SIG-M5 treated with dmso at 0.1 percent for 504 hours (cell line): ENCODE data around the gene GTF2F1.
"Not testable (repeated sequence)": the region's sequence is repeated elsewhere in the genome, so short reads cannot be mapped to it uniquely, and the experiment has no call there.

Source experiments
- DNase-seq: peaks from one replicate; lab custom pipeline; 2025; ENCODE audit not compliant: unreplicated experiment; lab: John Stamatoyannopoulos, UW

GTF2F1 gene

DNA sequence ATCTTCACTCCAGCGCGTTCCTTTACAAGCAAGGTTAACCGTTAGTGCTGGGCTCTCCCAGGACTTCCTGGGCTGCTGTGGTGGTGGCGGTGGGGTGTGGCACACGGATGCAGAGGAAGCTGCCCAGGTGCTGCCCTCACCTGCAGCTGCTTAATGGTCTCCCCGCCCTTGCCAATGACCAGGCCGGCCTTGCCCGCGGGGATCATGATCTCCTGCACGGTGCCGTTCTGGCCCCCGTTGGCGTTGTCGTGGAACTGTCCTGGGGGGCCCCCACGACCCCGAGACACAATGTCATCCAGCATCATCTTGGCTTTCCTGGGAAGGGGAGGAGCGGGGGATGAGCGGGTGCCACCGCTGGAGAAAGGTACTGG is 25.6 kb upstream of the GTF2F1 start:
- DNase-seq: no peak

DNA sequence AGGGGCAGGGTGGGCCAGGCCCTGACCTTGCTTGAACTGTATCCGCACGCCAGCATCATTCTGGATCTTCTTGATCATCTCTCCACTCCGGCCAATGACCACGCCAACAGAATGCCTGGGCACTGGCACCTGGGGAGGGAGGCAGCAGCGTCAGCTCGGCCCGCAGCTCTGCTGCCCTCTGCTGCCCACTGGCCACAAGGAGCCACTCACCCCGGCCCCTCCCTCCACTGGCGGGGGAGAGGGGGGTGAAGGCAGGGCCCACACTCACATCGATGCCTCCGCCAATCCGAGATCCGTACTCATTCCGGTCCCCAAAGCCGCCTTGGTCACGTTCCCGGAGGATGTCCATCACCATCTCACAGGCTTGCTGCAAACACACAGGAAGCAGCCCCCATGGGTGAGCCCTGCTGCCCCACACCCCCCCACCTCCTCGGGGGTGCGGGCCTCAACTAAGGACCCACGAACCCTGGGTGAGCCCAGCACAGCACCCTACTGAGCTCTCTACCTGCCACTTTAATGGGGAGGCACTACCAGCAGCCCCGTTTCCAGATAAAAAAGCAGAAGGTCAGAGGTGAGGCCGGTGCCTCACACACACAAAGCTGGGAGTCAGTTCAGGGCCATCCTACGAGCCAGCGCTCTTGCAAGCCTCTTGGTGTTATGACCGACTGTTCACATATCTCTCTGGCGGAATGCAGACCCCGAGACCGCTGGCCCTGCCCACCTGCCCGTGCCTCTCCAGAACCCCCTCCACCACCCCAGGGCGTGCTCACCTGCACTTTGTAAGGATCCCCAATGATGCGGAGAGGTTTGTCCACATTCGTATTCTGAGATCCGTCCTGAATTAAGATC is 25.0 kb upstream of the GTF2F1 start:
- no peak for DNase-seq

DNA sequence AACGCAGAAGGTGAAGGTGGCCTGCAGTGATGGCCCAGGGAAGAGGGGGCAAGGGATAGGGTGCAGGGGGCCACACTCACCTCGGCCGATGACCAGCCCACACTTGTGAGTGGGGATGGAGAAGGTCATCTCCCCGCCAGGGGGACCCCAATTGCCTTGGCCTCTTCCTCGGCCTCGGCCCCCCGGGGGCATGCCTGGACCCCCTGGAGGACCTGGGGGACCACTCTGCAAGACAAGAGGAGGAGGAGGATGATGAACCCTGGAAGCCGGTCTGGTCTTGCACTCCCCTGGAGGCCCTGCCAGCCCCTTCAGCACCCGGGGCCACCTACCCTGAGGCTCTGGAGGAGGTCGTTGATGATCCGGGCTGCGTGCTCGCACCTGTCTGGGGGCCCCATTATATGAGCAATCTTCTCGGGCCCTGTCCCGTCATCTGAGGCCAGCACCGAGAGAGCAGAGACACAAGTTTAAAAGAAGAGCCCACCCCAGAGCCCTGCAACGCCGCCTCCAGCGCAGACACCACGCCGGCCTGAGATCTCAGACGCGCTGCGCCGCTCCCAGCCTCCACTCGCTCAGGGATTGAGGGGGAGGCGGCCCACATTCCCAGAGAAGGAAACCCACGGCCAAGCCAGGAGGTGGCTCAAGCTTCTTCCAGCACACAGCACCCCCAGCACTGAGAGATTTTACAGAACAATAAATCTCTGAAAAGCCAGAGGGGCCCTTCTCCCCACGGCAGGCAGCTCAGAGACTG is 23.9 kb upstream of the GTF2F1 start:
- DNase-seq: no peak

DNA sequence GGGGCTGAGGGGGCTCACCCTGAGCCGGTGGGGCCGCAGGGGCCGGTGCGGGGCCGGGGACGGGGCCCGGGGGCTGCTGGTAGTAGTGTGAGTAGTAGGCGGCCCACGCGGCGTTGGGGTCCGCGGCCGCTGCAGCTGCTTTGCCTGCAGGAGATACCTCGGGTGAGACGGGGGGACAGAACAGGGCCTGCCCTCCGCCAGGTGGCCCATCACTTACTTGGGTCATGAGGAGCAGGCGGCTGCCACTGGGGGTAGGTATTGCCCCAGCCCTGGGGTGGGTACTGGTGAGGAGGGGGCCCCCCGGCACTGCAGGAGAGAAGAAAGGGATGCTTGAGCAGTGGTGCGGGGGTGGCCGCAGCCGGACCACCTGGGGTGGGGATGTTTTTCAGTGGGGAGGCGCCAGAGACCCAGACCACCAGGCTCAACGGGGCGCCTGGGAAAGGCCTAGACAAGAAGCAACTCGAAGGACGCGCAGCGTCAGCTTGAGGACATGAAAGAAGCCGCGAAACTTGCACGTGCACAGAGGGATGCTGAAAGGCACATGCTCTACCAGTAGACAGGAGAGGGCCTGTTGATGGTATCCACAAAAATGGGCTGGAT is 22.7 kb upstream of the GTF2F1 start:
- DNase-seq: no peak

DNA sequence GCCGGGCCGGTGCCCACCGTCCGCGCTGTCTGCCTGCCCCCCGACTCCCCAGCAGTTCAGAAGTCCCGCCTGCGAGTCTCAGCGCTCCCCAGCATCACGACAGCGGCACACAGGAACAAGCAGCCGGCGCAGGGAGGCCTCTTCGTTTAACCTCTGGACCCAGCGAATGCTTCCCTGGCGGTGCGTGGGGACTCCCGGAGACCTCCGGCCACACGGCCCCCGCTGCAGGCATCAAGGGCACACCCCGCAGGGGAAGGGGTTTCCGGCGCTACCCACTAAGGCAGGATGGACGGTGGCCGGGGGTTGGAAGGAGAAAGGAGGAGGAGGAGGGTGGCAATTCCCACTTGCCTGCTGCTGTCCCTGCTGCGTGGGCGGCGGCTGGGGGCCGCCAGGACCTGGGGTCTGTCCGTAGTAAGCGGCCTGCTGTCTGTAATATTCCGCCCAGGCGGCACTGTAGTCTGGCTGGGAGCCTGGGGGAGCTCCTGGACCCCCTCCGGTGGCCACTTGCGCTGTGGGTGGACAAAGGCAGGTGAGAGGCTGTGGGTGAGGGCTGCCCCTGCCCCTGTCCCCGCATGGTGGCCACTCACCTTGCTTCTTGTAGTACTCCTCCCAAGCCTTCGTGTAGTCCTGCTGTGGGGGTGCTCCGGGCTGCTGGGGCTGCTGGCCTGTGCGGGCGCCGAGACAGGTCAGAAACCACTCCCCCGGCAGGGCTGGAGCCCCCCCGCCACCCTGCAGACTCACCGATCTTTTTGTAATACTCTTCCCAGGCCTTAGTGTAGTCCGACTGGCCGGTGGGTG is 22.0 kb upstream of the GTF2F1 start:
- DNase-seq: no peak

DNA sequence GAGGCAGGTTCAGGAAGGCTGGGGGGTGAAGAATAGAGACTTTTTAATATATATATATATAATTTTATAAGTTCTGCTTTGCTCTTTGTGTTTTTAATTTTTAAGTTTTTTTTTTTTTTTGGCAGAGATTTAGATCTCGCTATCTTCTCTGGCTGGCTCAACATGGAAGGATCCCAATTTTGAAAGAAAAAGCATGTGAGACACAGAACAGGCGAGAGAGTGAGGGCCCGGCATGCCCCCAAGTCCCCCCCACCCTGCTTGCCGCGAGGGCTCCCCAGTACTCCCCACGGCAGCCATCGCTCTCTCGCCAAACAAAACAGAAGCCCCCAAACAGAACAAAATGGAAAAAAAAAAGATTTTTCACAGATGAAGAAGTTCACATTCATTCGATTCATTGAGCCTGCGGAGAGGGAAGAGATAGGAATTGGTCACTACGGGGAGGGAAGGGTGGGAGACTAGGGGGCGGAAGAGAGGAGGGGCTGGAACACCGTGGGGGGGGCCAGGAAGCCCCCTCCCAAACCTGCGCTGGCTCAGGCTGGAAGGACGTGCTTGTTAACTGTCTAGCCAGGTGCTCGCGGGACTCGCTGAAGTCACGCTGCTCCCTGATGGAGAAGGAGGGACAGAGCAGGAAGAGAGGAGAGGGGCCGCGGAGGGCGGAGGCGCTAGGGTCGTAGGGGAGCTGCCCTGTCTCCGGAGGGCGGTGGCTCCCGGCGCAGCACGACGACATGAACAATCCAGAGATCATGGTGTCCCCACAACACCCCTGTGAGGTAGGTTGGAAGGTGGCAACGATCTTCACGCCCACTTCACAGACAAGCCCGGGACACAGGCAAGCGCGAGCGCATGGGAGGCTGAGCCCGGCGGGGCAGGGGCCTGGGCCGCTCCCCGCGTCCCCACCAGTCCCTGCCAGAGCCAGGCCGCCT is 21.0 kb upstream of the GTF2F1 start:
- no peak for DNase-seq

DNA sequence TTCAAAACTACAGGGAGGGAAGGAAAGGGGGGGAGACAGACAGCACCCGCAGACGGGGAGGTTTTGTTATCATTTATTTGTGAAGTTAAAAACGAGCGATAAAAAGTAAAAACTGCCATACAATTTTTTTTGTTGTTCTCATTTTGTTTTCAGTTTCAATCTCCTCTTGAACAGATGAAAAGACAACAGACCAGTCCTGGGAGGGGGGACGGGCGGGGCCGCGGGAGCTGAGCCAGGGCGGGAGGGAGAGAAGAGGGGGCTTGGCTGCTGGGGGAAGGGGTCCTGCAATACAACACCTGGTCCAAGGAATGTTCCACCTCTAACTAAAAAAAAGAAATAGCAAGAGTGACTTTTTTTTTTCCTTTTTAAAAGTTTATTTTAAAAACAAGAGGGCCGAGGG is 20.3 kb upstream of the GTF2F1 start:
- DNase-seq: no peak

- no peak for DNase-seq
Observed at GRCh38 chr19:6412447-6413091, 19.6 kb upstream of the GTF2F1 start.

DNA sequence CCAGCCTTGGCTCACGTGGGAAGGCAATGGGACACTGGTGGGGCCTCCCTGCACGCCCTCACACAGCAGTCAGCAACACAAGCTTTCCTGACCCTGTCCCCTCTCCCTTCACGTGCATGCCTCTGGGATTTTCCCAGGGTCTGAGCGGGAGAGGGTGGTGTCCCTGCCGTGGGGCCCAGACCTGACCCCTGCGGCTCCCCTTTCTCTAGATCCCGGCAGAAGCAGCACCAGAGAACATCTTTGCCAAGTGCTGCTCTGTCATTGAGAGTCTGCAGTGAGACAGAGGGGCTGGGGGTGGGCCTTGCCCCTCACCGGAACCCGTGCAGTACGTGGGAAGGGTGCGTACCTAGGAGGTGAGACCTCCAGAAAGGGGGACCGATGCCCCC is 19.1 kb upstream of the GTF2F1 start:
- no peak for DNase-seq

DNA sequence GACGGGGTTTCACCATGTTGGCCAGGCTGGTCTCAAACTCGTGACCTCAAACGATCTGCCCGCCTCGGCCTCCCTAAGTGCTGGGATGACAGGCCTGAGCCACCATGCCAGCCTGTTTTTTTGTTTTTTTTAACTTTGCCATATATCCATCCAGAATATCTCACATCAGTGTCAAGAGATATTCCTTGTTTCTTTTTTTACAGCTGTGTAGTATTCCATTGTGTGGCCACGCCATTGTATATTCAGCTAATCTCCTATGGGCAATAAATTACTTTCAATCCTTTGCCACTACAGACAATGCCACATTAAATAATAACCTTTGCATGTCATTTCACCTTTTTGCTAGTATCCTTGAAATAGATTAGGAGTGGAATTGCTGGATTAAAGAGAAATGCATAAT is 16.4 kb upstream of the GTF2F1 start:
- no peak for DNase-seq

DNA sequence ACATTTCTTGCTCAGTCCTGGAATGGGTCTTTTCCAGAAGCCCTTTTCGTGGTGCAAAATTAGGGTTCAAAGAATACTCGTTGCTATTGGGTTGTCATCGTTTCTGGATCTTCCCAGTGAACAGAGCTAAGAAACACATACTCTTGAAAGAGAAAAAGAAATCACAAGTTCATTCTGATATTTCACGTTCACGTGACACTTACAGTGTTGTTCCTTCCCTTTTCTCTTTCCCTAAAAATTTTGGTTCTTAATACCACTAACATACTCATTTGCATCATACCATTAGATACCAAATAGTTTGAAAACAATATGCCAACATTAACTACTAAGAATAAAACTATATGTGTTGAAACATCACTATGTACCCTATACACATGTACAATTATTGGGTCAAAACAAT is 13.4 kb upstream of the GTF2F1 start:
- no peak for DNase-seq

- DNase-seq: no peak
Observed at GRCh38 chr19:6402837-6403608, 10.1 kb upstream of the GTF2F1 start.

DNA sequence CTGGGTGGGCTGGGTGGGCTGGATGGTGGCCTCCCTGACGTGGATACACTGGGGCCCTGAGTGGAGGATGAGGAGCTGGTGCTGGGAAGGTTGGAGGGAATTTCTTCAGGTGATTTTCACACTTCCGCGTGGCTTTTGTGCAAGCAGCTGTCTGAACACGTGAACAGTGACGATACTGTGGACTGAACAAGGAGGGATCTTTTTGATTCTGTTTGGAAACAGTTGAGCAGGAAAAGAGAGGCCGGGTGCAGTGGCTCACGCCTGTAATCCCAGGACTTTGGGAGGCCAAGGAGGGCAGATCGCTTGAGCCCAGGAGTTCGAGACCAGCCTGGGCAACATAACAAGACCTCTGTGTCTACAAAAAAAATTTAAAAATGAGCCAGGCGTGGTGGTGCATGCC is 9.1 kb upstream of the GTF2F1 start:
- no peak for DNase-seq

DNA sequence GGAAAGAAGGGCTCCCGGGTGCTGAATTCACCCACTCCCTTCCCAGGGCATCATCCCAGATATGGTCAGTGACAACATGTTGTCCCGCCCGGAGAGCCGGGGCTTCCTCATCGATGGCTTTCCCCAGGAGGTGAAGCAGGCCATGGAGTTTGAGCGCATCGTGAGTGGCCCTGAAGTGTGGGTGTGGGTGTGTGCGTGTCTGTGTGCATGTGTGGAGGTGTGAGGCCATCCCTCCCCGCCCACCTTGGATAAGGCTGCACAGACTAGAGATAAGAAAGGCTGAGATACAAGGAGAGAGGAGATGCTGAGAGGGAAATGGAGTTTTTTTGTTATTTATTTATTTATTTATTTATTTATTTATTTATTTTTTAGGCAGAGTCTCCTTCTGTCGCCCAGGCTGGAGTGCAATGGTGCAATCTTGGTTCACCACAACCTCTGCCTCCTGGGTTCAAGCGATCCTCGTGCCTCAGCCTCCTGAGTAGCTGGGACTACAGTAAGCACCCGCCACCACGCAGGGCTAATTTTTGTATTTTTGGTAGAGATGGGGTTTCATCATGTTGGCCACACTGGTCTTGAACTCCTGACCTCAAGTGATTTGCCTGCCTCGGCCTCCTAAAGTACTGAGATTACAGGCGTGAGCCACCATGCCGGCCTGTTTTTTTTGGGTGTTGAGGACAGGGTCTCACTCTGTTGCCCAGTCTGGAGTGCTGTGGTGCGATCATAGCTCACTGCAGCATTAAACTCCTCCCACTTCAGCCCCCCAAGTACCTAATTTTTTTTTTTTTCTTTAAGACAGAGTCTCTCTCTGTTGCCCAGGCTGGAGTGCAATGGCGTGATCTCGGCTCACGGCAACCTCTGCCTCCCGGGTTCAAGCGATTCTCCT is 7.3 kb upstream of the GTF2F1 start:
- DNase-seq: not testable (repeated sequence)

DNA sequence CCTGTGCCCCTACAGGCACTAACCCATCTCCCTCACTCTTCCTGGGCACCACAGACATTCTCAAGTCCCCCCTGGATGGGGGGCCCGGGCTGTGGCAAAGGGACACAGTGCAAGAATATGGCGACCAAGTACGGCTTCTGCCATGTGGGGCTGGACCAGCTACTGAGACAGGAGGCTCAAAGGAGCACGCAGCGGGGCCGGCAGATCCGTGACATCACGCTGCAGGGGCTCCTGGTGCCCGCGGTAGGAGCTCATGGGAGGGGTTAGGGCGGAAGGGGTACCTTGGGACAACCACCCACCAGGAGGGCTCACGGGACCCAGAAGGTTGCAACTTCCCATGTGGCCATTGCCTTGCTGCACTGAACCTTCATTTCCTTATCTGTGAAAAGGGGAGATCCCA is 3.3 kb upstream of the GTF2F1 start:
- DNase-seq: no peak

DNA sequence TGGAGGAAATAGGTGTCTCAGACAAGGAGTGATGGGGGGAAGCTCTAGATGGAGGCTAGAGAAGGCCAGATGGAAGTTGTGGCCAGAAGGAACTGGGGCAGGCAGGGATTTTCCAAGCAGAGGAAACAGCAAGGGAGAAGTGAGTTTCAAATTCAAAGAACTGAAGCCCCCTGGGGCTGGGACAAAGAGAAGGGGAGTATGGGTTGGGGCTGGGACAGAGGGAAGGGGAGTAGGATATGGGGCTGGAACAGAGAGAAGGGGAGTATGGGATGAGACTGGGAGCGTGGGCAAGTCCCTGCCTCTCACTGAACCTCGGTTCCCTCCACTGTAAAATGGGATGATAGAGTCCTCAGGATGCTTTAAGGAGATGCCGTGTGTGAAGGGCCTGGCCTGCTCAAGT is 1.9 kb upstream of the GTF2F1 start:
- DNase-seq: no peak

- DNase-seq: peak; percentile 71
Observed at GRCh38 chr19:6393983-6394412, 1.0 kb upstream of the GTF2F1 start.
